Measurements from ENCODE around the gene PSMB9.

Gene PSMB9

DNA sequence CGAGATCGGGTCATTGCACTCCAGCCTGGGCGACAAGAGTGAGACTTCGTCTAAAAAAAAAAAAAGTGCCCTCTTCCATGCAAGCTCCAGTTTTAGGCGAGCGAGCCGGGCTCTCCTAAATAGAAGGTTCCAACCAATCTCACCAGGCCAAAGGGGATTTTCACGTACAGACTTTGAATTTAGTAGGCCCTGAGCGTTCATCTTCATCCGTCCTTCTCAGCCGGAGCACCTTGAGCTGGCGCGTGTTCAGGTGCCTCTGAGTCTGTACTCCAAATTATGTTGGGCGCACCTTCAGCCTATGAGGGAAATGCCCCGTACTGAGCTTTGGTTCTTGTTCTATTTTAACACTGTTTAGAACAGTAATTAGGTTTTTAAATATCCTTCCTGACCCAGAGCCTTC is 14.6 kb upstream of the PSMB9 start:
- Histone ChIP-seq H3K27me3 (ENCODE audit: insufficient read depth, poor library complexity, severe bottlenecking) (no peaks in the 10 kb centered on the region), H3K27ac (replicated peaks) (no peak overlapping the region), H3K4me3 (replicated peaks; ENCODE audit: insufficient read depth, low read length) (no peak overlapping the region)
- TF ChIP-seq, protein P1, sequence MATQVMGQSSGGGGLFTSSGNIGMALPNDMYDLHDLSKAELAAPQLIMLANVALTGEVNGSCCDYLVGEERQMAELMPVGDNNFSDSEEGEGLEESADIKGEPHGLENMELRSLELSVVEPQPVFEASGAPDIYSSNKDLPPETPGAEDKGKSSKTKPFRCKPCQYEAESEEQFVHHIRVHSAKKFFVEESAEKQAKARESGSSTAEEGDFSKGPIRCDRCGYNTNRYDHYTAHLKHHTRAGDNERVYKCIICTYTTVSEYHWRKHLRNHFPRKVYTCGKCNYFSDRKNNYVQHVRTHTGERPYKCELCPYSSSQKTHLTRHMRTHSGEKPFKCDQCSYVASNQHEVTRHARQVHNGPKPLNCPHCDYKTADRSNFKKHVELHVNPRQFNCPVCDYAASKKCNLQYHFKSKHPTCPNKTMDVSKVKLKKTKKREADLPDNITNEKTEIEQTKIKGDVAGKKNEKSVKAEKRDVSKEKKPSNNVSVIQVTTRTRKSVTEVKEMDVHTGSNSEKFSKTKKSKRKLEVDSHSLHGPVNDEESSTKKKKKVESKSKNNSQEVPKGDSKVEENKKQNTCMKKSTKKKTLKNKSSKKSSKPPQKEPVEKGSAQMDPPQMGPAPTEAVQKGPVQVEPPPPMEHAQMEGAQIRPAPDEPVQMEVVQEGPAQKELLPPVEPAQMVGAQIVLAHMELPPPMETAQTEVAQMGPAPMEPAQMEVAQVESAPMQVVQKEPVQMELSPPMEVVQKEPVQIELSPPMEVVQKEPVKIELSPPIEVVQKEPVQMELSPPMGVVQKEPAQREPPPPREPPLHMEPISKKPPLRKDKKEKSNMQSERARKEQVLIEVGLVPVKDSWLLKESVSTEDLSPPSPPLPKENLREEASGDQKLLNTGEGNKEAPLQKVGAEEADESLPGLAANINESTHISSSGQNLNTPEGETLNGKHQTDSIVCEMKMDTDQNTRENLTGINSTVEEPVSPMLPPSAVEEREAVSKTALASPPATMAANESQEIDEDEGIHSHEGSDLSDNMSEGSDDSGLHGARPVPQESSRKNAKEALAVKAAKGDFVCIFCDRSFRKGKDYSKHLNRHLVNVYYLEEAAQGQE (IDR thresholded peaks at IDR 0.05; ENCODE audit: insufficient replicate concordance, low read depth) = no peak
- no peak for TF ChIP-seq GABPA (IDR thresholded peaks at IDR 0.05; ENCODE audit: low read depth)
- TF ChIP-seq SPI1 (IDR thresholded peaks at IDR 0.05; ENCODE audit: borderline replicate concordance, low read depth) = no peak
- no peak for TF ChIP-seq POLR2AphosphoS5 (IDR thresholded peaks at IDR 0.05; ENCODE audit: low read depth)
- no peak for DNase-seq (ENCODE audit: low read depth in 1 of 2, low spot score in 1 of 2)

DNA sequence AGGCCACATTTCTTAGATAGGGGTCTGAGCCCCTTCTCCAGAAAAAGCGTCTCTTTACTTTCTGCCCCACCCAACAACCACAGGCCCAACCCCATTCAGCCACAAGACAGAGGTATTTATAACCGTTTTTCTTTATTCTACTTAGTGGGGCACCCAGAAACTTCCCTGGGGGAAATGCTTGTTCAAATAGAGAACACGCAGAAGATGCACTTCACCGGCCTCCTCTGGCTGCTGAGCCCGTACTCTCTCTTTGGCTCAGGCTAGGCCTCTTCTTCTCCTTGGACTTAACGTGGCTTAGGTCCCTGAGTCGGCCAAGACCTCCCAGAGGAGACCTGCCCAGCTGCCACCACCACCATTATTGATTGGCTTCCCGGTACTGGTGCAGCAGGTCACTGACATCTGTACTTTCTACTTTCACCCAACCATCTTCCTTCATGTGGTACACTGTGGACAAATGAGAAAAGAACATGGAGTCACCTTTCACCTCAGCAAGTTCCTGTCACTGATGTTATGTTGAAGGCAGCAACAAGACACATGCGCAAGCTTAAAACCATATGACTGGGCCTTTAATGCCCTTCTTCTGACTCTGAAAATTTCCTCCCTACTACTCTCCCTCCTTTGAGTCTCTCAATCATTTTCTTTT is 13.3 kb upstream of the PSMB9 start:
- H3K27ac ChIP-seq (replicated peaks) = no peak overlapping the region
- DNase-seq (ENCODE audit: low read depth in 1 of 2, low spot score in 1 of 2) = no peak
- no peak overlapping the region for H3K4me3 ChIP-seq (replicated peaks; ENCODE audit: insufficient read depth, low read length)
- no peaks in the 10 kb centered on the region for H3K27me3 ChIP-seq (ENCODE audit: insufficient read depth, poor library complexity, severe bottlenecking)
- TF ChIP-seq, protein P2, sequence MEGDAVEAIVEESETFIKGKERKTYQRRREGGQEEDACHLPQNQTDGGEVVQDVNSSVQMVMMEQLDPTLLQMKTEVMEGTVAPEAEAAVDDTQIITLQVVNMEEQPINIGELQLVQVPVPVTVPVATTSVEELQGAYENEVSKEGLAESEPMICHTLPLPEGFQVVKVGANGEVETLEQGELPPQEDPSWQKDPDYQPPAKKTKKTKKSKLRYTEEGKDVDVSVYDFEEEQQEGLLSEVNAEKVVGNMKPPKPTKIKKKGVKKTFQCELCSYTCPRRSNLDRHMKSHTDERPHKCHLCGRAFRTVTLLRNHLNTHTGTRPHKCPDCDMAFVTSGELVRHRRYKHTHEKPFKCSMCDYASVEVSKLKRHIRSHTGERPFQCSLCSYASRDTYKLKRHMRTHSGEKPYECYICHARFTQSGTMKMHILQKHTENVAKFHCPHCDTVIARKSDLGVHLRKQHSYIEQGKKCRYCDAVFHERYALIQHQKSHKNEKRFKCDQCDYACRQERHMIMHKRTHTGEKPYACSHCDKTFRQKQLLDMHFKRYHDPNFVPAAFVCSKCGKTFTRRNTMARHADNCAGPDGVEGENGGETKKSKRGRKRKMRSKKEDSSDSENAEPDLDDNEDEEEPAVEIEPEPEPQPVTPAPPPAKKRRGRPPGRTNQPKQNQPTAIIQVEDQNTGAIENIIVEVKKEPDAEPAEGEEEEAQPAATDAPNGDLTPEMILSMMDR (IDR thresholded peaks at IDR 0.05; ENCODE audit: insufficient read depth, low read length) = no peak
- TF ChIP-seq, protein P1 (IDR thresholded peaks at IDR 0.05; ENCODE audit: insufficient replicate concordance, low read depth) = no peak
- TF ChIP-seq POLR2AphosphoS5 (IDR thresholded peaks at IDR 0.05; ENCODE audit: low read depth) (no peak), SPI1 (IDR thresholded peaks at IDR 0.05; ENCODE audit: borderline replicate concordance, low read depth) (no peak), GABPA (IDR thresholded peaks at IDR 0.05; ENCODE audit: low read depth) (no peak)

DNA sequence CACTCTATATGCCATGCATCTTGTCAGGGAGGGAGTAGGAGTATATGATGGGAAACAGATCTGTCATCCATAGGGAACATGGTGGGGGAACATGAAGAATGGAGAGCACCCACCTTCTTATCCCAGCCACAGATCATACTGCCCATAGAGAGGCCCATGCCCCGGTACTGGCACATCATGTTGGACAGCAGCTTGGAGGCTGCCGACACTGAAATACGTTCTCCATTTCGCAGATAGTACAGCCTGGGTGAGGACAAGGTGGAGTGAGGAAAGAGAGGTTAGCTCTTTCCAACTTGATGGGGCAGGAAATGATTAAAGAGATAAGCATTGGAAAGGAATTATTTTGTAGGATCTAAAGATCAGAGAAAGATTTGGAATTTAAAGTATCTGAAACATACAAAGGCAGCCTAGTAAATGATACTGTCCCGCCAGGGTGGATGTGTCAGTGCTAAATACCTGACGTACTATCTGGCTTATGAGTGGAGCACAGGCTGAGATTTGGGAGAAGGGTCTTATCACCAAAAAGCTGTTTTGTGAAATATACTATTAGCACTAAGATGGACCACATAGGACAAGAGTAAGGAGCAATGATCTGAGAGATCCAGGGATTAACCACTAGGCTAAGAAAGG is 11.9 kb upstream of the PSMB9 start:
- Histone ChIP-seq H3K27me3 (ENCODE audit: insufficient read depth, poor library complexity, severe bottlenecking) (no peaks in the 10 kb centered on the region), H3K4me3 (replicated peaks; ENCODE audit: insufficient read depth, low read length) (no peak overlapping the region), H3K27ac (replicated peaks) (no peak overlapping the region)
- DNase-seq (ENCODE audit: low read depth in 1 of 2, low spot score in 1 of 2) = no peak
- TF ChIP-seq, protein P2 (IDR thresholded peaks at IDR 0.05; ENCODE audit: insufficient read depth, low read length) = no peak
- TF ChIP-seq POLR2AphosphoS5 (IDR thresholded peaks at IDR 0.05; ENCODE audit: low read depth) (no peak), GABPA (IDR thresholded peaks at IDR 0.05; ENCODE audit: low read depth) (no peak), SPI1 (IDR thresholded peaks at IDR 0.05; ENCODE audit: borderline replicate concordance, low read depth) (no peak)
- TF ChIP-seq, protein P1 (IDR thresholded peaks at IDR 0.05; ENCODE audit: insufficient replicate concordance, low read depth) = peak; percentile 12
